Measurements from ENCODE around the gene SLC26A5.
"Not testable (repeated sequence)": the region's sequence is repeated elsewhere in the genome, so short reads cannot be mapped to it uniquely, and the experiment has no call there.

DNA sequence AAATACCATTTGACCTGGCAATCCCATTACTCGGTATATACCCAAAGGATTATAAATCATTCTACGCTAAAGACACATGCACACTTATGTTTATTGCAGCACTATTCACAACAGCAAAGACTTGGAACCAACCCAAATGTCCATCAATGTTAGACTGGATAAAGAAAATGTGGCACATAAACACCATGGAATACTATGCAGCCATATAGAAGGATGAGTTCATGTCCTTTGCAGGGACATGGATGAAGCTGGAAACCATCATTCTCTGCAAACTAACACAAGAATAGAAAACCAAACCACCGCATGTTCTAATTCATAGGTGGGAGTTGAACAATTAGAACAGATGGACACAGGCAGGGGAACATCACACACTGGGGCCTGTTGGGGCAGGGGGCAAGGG is 40.9 kb upstream of the SLC26A5 start:
- TF ChIP-seq, protein P1, sequence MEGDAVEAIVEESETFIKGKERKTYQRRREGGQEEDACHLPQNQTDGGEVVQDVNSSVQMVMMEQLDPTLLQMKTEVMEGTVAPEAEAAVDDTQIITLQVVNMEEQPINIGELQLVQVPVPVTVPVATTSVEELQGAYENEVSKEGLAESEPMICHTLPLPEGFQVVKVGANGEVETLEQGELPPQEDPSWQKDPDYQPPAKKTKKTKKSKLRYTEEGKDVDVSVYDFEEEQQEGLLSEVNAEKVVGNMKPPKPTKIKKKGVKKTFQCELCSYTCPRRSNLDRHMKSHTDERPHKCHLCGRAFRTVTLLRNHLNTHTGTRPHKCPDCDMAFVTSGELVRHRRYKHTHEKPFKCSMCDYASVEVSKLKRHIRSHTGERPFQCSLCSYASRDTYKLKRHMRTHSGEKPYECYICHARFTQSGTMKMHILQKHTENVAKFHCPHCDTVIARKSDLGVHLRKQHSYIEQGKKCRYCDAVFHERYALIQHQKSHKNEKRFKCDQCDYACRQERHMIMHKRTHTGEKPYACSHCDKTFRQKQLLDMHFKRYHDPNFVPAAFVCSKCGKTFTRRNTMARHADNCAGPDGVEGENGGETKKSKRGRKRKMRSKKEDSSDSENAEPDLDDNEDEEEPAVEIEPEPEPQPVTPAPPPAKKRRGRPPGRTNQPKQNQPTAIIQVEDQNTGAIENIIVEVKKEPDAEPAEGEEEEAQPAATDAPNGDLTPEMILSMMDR (IDR thresholded peaks at IDR 0.05; ENCODE audit: insufficient read depth, low read length): not testable (repeated sequence)
- TF ChIP-seq, protein P2, sequence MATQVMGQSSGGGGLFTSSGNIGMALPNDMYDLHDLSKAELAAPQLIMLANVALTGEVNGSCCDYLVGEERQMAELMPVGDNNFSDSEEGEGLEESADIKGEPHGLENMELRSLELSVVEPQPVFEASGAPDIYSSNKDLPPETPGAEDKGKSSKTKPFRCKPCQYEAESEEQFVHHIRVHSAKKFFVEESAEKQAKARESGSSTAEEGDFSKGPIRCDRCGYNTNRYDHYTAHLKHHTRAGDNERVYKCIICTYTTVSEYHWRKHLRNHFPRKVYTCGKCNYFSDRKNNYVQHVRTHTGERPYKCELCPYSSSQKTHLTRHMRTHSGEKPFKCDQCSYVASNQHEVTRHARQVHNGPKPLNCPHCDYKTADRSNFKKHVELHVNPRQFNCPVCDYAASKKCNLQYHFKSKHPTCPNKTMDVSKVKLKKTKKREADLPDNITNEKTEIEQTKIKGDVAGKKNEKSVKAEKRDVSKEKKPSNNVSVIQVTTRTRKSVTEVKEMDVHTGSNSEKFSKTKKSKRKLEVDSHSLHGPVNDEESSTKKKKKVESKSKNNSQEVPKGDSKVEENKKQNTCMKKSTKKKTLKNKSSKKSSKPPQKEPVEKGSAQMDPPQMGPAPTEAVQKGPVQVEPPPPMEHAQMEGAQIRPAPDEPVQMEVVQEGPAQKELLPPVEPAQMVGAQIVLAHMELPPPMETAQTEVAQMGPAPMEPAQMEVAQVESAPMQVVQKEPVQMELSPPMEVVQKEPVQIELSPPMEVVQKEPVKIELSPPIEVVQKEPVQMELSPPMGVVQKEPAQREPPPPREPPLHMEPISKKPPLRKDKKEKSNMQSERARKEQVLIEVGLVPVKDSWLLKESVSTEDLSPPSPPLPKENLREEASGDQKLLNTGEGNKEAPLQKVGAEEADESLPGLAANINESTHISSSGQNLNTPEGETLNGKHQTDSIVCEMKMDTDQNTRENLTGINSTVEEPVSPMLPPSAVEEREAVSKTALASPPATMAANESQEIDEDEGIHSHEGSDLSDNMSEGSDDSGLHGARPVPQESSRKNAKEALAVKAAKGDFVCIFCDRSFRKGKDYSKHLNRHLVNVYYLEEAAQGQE (IDR thresholded peaks at IDR 0.05; ENCODE audit: insufficient replicate concordance, low read depth): not testable (repeated sequence)
- not testable (repeated sequence) for TF ChIP-seq POLR2AphosphoS5 (IDR thresholded peaks at IDR 0.05; ENCODE audit: low read depth); SPI1 (IDR thresholded peaks at IDR 0.05; ENCODE audit: borderline replicate concordance, low read depth); GABPA (IDR thresholded peaks at IDR 0.05; ENCODE audit: low read depth)
